Kidney (tissue), 14 donors: ENCODE measurements around the gene ADAP2. TPM values are rescaled to one million over a fixed set of nuclear protein-coding genes. Genes with fewer than 3 reads are reported as not detected.
"Not testable (repeated sequence)": the region's sequence is repeated elsewhere in the genome, so short reads cannot be mapped to it uniquely, and the experiment has no call there.

Experiments
- DNase-seq, 5 donors: peaks; one replicate each; pipeline ENCODE4 v3.0.0-alpha.2; 2013 to 2020
- FAIRE-seq: peaks from 2 replicates; lab custom pipeline; 2012; peaks lifted over from hg19 to GRCh38; lab: Jason Lieb, UNC
- H3K27ac ChIP-seq, 2 donors: one replicate each; pipeline ENCODE4 v1.7.0; 2013; ENCODE audit warnings: low read depth in 2 of 2, low read length in 2 of 2, inconsistent platforms in 1 of 2
- H3K27me3 ChIP-seq: one replicate; pipeline ENCODE4 v1.7.1; 2013; ENCODE audit warnings: low read length, inconsistent platforms; ENCODE audit not compliant: control insufficient read depth, insufficient read depth
- H3K36me3 ChIP-seq, 3 donors: one replicate each; pipeline versions ENCODE4 v1.7.0 to v1.7.1; 2013; ENCODE audit warnings: low read length in 3 of 3, control low read depth in 1 of 3, inconsistent platforms in 1 of 3; ENCODE audit not compliant: insufficient read depth in 3 of 3, control insufficient read depth in 2 of 3
- H3K4me1 ChIP-seq, 3 donors: one replicate each; pipeline versions ENCODE4 v1.7.0 to v1.7.1; 2013; ENCODE audit warnings: low read length in 3 of 3, inconsistent platforms in 1 of 3, low read depth in 1 of 3; ENCODE audit not compliant: control insufficient read depth in 2 of 3, insufficient read depth in 2 of 3
- H3K4me3 ChIP-seq, 3 donors: one replicate each; pipeline versions ENCODE4 v1.7.0 to v1.8.1; 2013; ENCODE audit warnings: low read length in 3 of 3, control low read depth in 1 of 3, inconsistent platforms in 1 of 3
- H3K9ac ChIP-seq, 3 donors: one replicate each; pipeline versions ENCODE4 v1.7.0 to v1.7.1; 2013; ENCODE audit warnings: low read length in 3 of 3, control low read depth in 1 of 3, inconsistent platforms in 1 of 3
- H3K9me3 ChIP-seq, 3 donors: one replicate each; pipeline versions ENCODE4 v1.7.0 to v1.7.1; 2013; ENCODE audit warnings: low read length in 3 of 3, control low read depth in 1 of 3, inconsistent platforms in 1 of 3; ENCODE audit not compliant: control insufficient read depth in 2 of 3, insufficient read depth in 1 of 3
- CTCF ChIP-seq: IDR thresholded peaks from 3 replicates; pipeline ENCODE4 v1.5.1; 2012; ENCODE audit warnings: mild to moderate bottlenecking, moderate library complexity, borderline replicate concordance; ENCODE audit not compliant: insufficient read depth; ENCODE audit errors: extremely low read depth
- intact Hi-C: fragments of 100-400 bp; cut with DNase I; formaldehyde crosslinking; loops from one replicate; pipeline ENCODE4 v1.11.1; 2022
- polyA plus RNA-seq: library from polyadenylated mRNA; stranded (reverse); fragments of 350-450 nt; fragmentation: Illumina TruSeq; extraction: RNeasy Lipid Tissue Mini Kit (QIAGEN cat#74804); gene quantifications from one replicate; pipeline ENCODE4 v1.2.3, GENCODE V29; 2014; ENCODE audit warnings: low read depth, low replicate concordance; ENCODE audit not compliant: insufficient read depth
- total RNA-seq: library from RNA; stranded (reverse); fragmentation: NEBNext Ultra II Directional; extraction: Animal tissue kit (Norgen Biotek cat#: 25700); gene quantifications from one replicate; pipeline ENCODE4 v1.2.1, GENCODE V29; 2021
- donor health status: control.
- donor health status: control.
- donor health status: control.
- donor health status: control.
- donor health status: control.
- donor health status: DM: yes; HTN: yes; CAD: no.
- donor health status: Normal renal cell carcinoma (clear cell type).

ADAP2 gene
- total and polyA plus RNA-seq, 2 donors from 2014 or later, result 6.5 to 24.8 TPM

DNA sequence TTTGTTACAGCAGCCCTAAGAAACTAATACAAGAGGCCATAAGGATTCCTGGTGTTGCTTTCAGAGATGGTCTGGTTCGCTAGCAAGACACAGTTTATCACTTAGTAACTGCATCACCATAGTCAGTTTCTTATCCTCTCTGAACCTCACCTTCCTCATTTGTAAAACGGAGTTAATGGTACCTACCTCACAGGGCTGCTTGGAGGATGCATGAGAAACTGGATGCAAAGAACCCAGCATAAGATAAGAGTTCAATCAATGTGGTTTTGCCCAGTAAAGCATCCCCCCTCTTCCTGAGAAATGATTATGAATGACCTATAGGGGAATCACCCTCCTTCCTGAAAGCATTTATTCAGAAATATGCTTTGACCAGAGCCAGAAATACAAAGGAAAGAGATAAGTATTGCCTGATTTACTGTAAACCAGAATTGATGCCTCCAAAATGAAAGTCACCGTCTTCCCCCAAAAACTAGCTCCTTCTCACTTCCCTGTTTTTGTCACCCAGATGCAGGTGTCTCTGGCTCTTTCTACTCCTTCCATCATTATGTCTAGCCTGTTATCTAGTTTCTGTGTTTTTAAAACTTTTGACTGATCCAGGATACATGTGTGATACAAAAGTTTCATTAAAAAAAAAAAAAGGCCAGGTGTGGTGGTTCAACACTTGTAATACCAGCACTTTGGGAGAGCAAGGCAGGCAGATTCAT is 12.9 kb upstream of the ADAP2 start:
- H3K27ac ChIP-seq, result no peak overlapping the region

GRCh38 chr17:30910151-30910550 is 11.6 kb upstream of the ADAP2 start:
- H3K27ac ChIP-seq, H3K4me3 ChIP-seq, H3K36me3 ChIP-seq, H3K9ac ChIP-seq, DNase-seq, intact Hi-C loops, FAIRE-seq, H3K9me3 ChIP-seq, H3K27me3 ChIP-seq, H3K4me1 ChIP-seq: not testable (repeated sequence)

More for the DNA sequence above, 12.9 kb upstream of the ADAP2 start:
- Histone ChIP-seq H3K36me3 (no peaks in the 10 kb centered on the region), H3K27me3 (no peaks in the 10 kb centered on the region), H3K4me3 (no peak overlapping the region), H3K4me1 (peaks cover 0 to 3% (median 0%) of the 10 kb centered on the region in 3 donors), H3K9me3 (no peaks in the 10 kb centered on the region), H3K9ac (no peak overlapping the region)
- DNase-seq (no peak), FAIRE-seq (no peak)
- no peak for TF ChIP-seq CTCF
- intact Hi-C loops, result no loop called here

- no peak for FAIRE-seq
- Histone ChIP-seq H3K27me3 (no peaks in the 10 kb centered on the region), H3K36me3 (no peaks in the 10 kb centered on the region), H3K9ac (no peak overlapping the region), H3K4me3 (no peak overlapping the region), H3K9me3 (no peaks in the 10 kb centered on the region), H3K27ac (no peak overlapping the region), H3K4me1 (no peaks in the 10 kb centered on the region)
- intact Hi-C loops, result no loop called here
- no peak for DNase-seq
- no peak for TF ChIP-seq CTCF
Observed at GRCh38 chr17:30913955-30914354, 7.8 kb upstream of the ADAP2 start.

DNA sequence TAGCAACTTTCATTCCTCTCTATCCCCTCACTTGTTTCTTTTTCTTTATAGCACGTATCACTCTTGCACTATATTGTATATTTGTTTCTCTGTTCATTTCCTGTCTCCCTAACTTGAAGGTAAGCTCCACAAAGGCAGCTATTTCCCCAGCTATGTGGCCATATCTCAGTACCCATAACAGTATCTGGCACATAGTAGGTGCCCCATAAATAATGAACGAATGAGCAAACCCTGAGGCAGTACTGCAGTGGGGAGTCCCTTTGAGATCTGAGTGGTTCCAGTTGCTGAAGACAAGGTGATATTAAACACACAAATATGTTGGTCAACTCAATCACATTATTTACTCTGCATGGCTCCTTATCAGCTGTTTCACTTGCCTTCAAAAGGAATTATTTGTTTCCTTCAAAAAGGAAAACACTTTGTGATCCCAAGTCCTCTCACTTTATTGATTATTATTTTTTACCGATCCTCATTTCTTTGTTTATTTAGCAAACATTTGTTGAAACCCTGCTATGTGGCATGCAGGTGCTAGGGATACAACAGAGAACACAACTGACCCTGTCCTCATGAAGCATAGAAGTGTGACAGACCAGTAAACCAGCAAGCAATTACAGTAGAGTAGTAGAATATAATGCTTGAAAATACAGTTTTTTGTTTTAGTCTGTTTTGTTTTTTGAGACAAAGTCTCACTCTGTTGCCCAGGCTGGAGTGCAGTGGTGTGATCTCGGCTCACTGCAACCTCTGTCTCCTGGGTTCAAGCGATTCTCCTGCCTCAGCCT is 5.7 kb upstream of the ADAP2 start:
- H3K9me3 ChIP-seq, result no peaks in the 10 kb centered on the region
- FAIRE-seq, result no peak
- no peak overlapping the region for H3K9ac ChIP-seq

More for the DNA sequence above, 5.7 kb upstream of the ADAP2 start:
- no peaks in the 10 kb centered on the region for H3K4me1 ChIP-seq
- intact Hi-C loops, result no loop called here
- H3K4me3 ChIP-seq, result no peak overlapping the region
- no peak for TF ChIP-seq CTCF
- H3K36me3 ChIP-seq, result no peaks in the 10 kb centered on the region
- no peak for DNase-seq
- H3K27ac ChIP-seq, result no peak overlapping the region
- no peaks in the 10 kb centered on the region for H3K27me3 ChIP-seq
